Common myeloid progenitor, CD34-positive (primary cell): ENCODE measurements around the gene PRR5.

ENCODE experiments used
- CTCF ChIA-PET: fragments of 350-600 bp; sonication (Branson Sonifier 250); formaldehyde crosslinking; loops from one replicate; lab custom pipeline; 2021; ENCODE audit warnings: antibody characterized with exemption; lab: Charles Lee
- POLR2A ChIA-PET: fragments of 350-600 bp; sonication (Branson Sonifier 250); formaldehyde crosslinking; loops from one replicate; lab custom pipeline; 2021; ENCODE audit warnings: antibody characterized with exemption; lab: Charles Lee
- DNase-seq, 3 donors: peaks; one replicate each; pipeline versions ENCODE4 v3.0.0 to v3.0.0-alpha.2; 2013
- H3K27ac ChIP-seq, 2 experiments: 1 replicate in 1 of 2; 2 replicates in 1 of 2; pipeline ENCODE4 v1.7.0; 2013; ENCODE audit warnings: inconsistent platforms in 2 of 2, low read length in 2 of 2, mild to moderate bottlenecking in 2 of 2, low read depth in 1 of 2, moderate library complexity in 1 of 2; ENCODE audit not compliant: severe bottlenecking in 2 of 2, insufficient read depth in 1 of 2, poor library complexity in 1 of 2
- H3K27me3 ChIP-seq, 5 experiments: replicated peaks in 2 of 5; 1 replicate in 3 of 5; 2 replicates in 2 of 5; pipeline versions ENCODE4 v1.6.1 to v1.7.0; 2013; ENCODE audit warnings: low read length in 4 of 5, mild to moderate bottlenecking in 2 of 5, moderate library complexity in 2 of 5, inconsistent platforms in 1 of 5; ENCODE audit not compliant: insufficient read depth in 5 of 5, control insufficient read depth in 4 of 5
- H3K36me3 ChIP-seq, 4 experiments: 1 replicate in 2 of 4; 2 replicates in 2 of 4; pipeline versions ENCODE4 v1.6.1 to v1.7.0; 2013; ENCODE audit warnings: low read length in 3 of 4, control low read depth in 1 of 4, mild to moderate bottlenecking in 1 of 4; ENCODE audit not compliant: control insufficient read depth in 4 of 4, insufficient read depth in 4 of 4
- H3K4me1 ChIP-seq, 4 experiments: 1 replicate in 3 of 4; 2 replicates in 1 of 4; pipeline versions ENCODE4 v1.6.1 to v1.7.1; 2013; ENCODE audit warnings: low read length in 3 of 4, mild to moderate bottlenecking in 3 of 4, control low read depth in 1 of 4, inconsistent platforms in 1 of 4, moderate library complexity in 1 of 4; ENCODE audit not compliant: control insufficient read depth in 4 of 4, insufficient read depth in 4 of 4; ENCODE audit errors: control extremely low read depth in 1 of 4
- H3K4me3 ChIP-seq, 7 experiments: 1 replicate in 4 of 7; 2 replicates in 3 of 7; pipeline versions ENCODE4 v1.5.1 to v1.7.0; 2013; ENCODE audit warnings: mild to moderate bottlenecking in 7 of 7, low read length in 6 of 7, moderate library complexity in 6 of 7, inconsistent platforms in 2 of 7, low read depth in 2 of 7, control low read depth in 1 of 7; ENCODE audit not compliant: insufficient read depth in 4 of 7, control insufficient read depth in 1 of 7; ENCODE audit errors: extremely low read depth in 1 of 7
- H3K9me3 ChIP-seq, 5 experiments: 1 replicate in 4 of 5; 2 replicates in 1 of 5; pipeline versions ENCODE4 v1.6.1 to v1.7.1; 2013; ENCODE audit warnings: low read length in 4 of 5, mild to moderate bottlenecking in 2 of 5, inconsistent platforms in 1 of 5, low read depth in 1 of 5, moderate library complexity in 1 of 5; ENCODE audit not compliant: control insufficient read depth in 4 of 5, insufficient read depth in 2 of 5; ENCODE audit errors: control extremely low read depth in 1 of 5
- WGBS: methylation state at CpG from one replicate; pipeline ENCODE4 v1.1.5; 2013; ENCODE audit not compliant: insufficient coverage; 5-methylcytosine and 5-hydroxymethylcytosine counted together

PRR5 gene

GRCh38 chr22:44683881-44684280 lies 18.1 kb upstream of the PRR5 start:
- Histone ChIP-seq H3K36me3 (no peaks in the 10 kb centered on the region), H3K27me3 (no peaks in the 10 kb centered on the region), H3K4me3 (no peak overlapping the region), H3K4me1 (peaks cover 0 to 54% (median 33%) of the 10 kb centered on the region in 4 experiments), H3K27ac (no peak overlapping the region), H3K9me3 (no peaks in the 10 kb centered on the region)
- CTCF ChIA-PET = interaction anchor here (0.6 to 3.4 kb wide), 13 partner anchors 11 to 598 kb away, joined by 3 to 26 read pairs (median 4); no protein-coding TSS in a partner anchor
- DNase-seq = no peak
- WGBS = 100% methylated on average over 6 of the region's 8 CpGs
- POLR2A ChIA-PET = no interaction called here

- H3K9me3 ChIP-seq = no peaks in the 10 kb centered on the region
- DNase-seq = peak; percentile 88 to 95 (median 93)
- H3K4me1 ChIP-seq = peaks cover 0 to 48% (median 32%) of the 10 kb centered on the region in 4 experiments
- ChIA-PET POLR2A (interaction anchor here (0.9 kb wide), 1 partner anchor 8 kb away, joined by 3 read pairs; no protein-coding TSS in a partner anchor), CTCF (interaction anchor here (0.7 to 3.4 kb wide), 14 partner anchors 10 to 599 kb away, joined by 3 to 26 read pairs (median 4); no protein-coding TSS in a partner anchor)
- no peaks in the 10 kb centered on the region for H3K27me3 ChIP-seq
- no peak overlapping the region for H3K27ac ChIP-seq
- peaks cover 0 to 2% (median 0%) of the 10 kb centered on the region in 4 experiments for H3K36me3 ChIP-seq
- WGBS = 45% methylated on average over 15 of the region's 23 CpGs
- no peak overlapping the region for H3K4me3 ChIP-seq
Observed at GRCh38 chr22:44684506-44685383, 17.3 kb upstream of the PRR5 start.

DNA sequence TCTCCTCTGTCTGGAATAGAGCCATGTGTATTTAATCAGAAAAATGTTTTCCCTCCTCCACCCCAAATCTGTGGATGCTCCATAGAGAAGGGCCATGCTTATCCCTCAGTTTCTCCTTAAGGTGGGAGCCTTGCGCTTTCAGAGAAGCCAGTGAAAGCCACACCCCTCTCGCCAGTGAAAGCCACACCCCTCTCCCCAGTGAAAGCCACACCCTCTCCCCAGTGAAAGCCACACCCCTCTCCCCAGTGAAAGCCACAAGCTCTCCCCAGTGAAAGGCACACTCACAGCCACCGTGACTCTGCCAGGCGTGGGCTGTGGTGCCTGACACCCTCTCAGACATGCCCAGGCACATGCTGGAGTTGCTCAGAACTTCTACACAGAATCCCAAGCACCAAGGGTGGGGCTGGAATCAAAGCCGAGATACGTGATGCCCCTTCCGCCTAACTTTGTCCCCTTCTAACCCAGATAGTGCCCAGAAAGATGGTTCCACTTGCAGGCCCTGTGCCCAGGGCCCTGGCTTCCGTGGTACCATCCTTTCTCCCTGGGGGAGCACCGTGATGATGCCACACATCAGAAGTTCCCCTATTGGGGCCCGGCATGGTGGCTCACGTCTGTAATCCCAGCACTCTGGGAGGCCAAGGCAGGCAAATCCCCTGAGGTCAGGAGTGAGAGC lies 16.5 kb upstream of the PRR5 start:
- no peaks in the 10 kb centered on the region for H3K9me3 ChIP-seq
- WGBS = 66% methylated on average over 11 of the region's 11 CpGs
- H3K4me3 ChIP-seq = no peak overlapping the region
- no peaks in the 10 kb centered on the region for H3K27me3 ChIP-seq
- CTCF ChIA-PET = interaction anchor here (0.7 to 3.4 kb wide), 13 partner anchors 9 to 50 kb away, joined by 3 to 26 read pairs (median 5); partner anchors contain the start of gene PRR5
- peaks cover 0 to 46% (median 31%) of the 10 kb centered on the region in 4 experiments for H3K4me1 ChIP-seq
- peaks cover 0 to 2% (median 0%) of the 10 kb centered on the region in 4 experiments for H3K36me3 ChIP-seq
- peak in 2 of 3 donors; percentile 71 to 72 for DNase-seq
- H3K27ac ChIP-seq = no peak overlapping the region
- POLR2A ChIA-PET = interaction anchor here (0.9 kb wide), 1 partner anchor 9 kb away, joined by 3 read pairs; no protein-coding TSS in a partner anchor

DNA sequence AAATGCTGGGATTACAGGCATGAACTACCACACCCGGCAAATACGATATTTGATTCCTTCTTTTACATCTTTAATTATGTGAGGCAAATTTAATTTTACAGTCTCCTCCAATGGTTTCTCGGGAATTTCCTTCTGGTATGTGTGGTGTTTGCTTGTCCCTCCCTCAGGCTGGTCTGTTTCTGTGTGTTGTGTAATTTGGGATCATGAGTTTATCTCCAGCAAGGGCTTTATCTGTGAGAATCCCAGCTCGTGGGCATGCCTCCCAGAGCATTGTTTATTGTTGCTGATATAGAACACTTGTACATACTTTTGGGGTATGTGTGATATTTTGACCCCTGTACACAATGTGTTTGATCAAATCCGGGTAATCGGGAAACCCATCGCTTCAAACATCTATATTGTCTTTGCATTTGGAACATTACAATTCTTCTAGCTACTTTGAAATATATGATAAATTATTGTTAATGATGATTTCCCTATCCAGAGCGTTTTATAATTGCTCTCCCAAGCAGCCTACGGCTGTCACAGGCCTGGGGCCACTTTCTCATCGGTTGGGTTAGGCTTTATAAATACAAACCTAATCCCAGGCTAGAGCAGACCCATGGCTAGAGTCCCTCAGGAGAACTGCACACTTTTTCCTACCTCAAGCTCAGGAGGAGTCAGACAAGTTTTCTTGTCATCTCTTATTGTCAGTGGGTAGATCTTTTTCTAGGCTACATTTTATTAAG lies 15.0 kb upstream of the PRR5 start:
- Histone ChIP-seq H3K36me3 (peaks cover 0 to 4% (median under 1%) of the 10 kb centered on the region in 4 experiments), H3K27me3 (no peaks in the 10 kb centered on the region), H3K4me3 (no peak overlapping the region), H3K9me3 (no peaks in the 10 kb centered on the region), H3K27ac (no peak overlapping the region), H3K4me1 (peaks cover 0 to 31% (median 19%) of the 10 kb centered on the region in 4 experiments)
- no peak for DNase-seq
- 89% methylated on average over 3 of the region's 10 CpGs for WGBS
- ChIA-PET CTCF (interaction anchor here (1.1 to 3.4 kb wide), 5 partner anchors 8 to 49 kb away, joined by 3 to 13 read pairs (median 5); no protein-coding TSS in a partner anchor), POLR2A (no interaction called here)

- Histone ChIP-seq H3K27ac (no peak overlapping the region), H3K9me3 (no peaks in the 10 kb centered on the region), H3K36me3 (peaks cover 0 to 4% (median under 1%) of the 10 kb centered on the region in 4 experiments), H3K4me3 (no peak overlapping the region), H3K27me3 (no peaks in the 10 kb centered on the region), H3K4me1 (peaks cover 0 to 17% (median 15%) of the 10 kb centered on the region in 4 experiments)
- ChIA-PET POLR2A (no interaction called here), CTCF (interaction anchor here (1.3 to 2.1 kb wide), 6 partner anchors 12 to 47 kb away, joined by 3 to 11 read pairs (median 6); no protein-coding TSS in a partner anchor)
- DNase-seq = no peak
- 95% methylated on average over 10 of the region's 10 CpGs for WGBS
Observed at GRCh38 chr22:44689173-44689572, 12.8 kb upstream of the PRR5 start.

GRCh38 chr22:44689915-44690524 lies 12.0 kb upstream of the PRR5 start:
- Histone ChIP-seq H3K27ac (no peak overlapping the region), H3K36me3 (peaks cover 0 to 7% (median under 1%) of the 10 kb centered on the region in 4 experiments), H3K4me3 (no peak overlapping the region), H3K4me1 (peaks cover 0 to 10% (median 8%) of the 10 kb centered on the region in 4 experiments), H3K27me3 (no peaks in the 10 kb centered on the region), H3K9me3 (no peaks in the 10 kb centered on the region)
- DNase-seq = no peak
- WGBS = 92% methylated on average over 7 of the region's 9 CpGs
- ChIA-PET CTCF (interaction anchor here (1.4 to 2.1 kb wide), 4 partner anchors 13 to 46 kb away, joined by 3 to 11 read pairs (median 8); no protein-coding TSS in a partner anchor), POLR2A (no interaction called here)
